HCT116 (cell line): Measurements from ENCODE around the gene CFAP107. TPM values are rescaled to one million over a fixed set of nuclear protein-coding genes. Genes with fewer than 3 reads are reported as not detected.

ENCODE experiments used
- ATAC-seq: fragments of 200-7000 bp; cut with Tn5 transposase; 2 replicates; pipeline ENCODE4 v1.9.1; 2020; ENCODE audit warnings: mild to moderate bottlenecking, moderate library complexity
- BruUV-seq: library from RNA; stranded (reverse); fragments of 400-500 nt; replicated peaks from 2 replicates; lab custom pipeline; 2021; lab: Mats Ljungman, UMichigan
- CTCF ChIA-PET: fragments of 300-600 bp; sonication (Branson Sonifier 250); formaldehyde crosslinking; loops from one replicate; lab custom pipeline; 2021; ENCODE audit warnings: antibody characterized with exemption; lab: Charles Lee
- POLR2A ChIA-PET: fragments of 300-600, 350-600 bp; sonication (Branson Sonifier 250); formaldehyde crosslinking; loops from one replicate; lab custom pipeline; 2021; ENCODE audit warnings: antibody characterized with exemption; lab: Charles Lee
- RAD21 ChIA-PET, 2 experiments: fragments of 300-600 bp; sonication (Branson Sonifier 250); formaldehyde crosslinking; loops; one replicate each; lab custom pipeline; 2023; ENCODE audit warnings: low total read pairs in 2 of 2; ENCODE audit not compliant: uncharacterized antibody in 2 of 2, unreplicated experiment in 2 of 2, low non-redundant PET in 1 of 2; lab: Charles Lee
- DNase-seq: peaks from one replicate; pipeline ENCODE4 v3.0.0-alpha.2; 2010; ENCODE audit warnings: low read depth, low spot score
- H2AFZ ChIP-seq: fragments of 200-600 bp; shearing (Covaris generic), sonication (generic); 2 replicates; pipeline ENCODE4 v1.6.1; 2017; ENCODE audit warnings: low read depth, mixed run types, mixed read lengths, antibody characterized with exemption, low read length; ENCODE audit not compliant: poor library complexity, severe bottlenecking
- H3K27ac ChIP-seq: 2 replicates; pipeline ENCODE4 v1.5.1; 2012; ENCODE audit warnings: low read depth, low read length
- H3K27me3 ChIP-seq: fragments of 200-600 bp; sonication (generic); 2 replicates; pipeline ENCODE4 v1.6.1; 2016; ENCODE audit warnings: mixed run types, low read length, mixed read lengths; ENCODE audit not compliant: insufficient read depth
- H3K36me3 ChIP-seq, 2 experiments: fragments of 200-500 bp in 1 of 2; fragments of 200-600 bp in 1 of 2; sonication (Bioruptor generic) in 1 of 2; sonication (generic) in 1 of 2; 2 replicates each; pipeline versions ENCODE4 v1.5.1 to v1.6.1; 2014 to 2016; ENCODE audit warnings: low read length in 2 of 2, inconsistent platforms in 1 of 2, mixed read lengths in 1 of 2, mixed run types in 1 of 2; ENCODE audit not compliant: insufficient read depth in 2 of 2, control insufficient read depth in 1 of 2
- H3K4me1 ChIP-seq, 2 experiments: fragments of 200-600 bp in 1 of 2; sonication (generic) in 1 of 2; 2 replicates each; pipeline versions ENCODE4 v1.5.1 to v1.6.1; 2012 to 2017; ENCODE audit warnings: low read length in 2 of 2, inconsistent platforms in 1 of 2, mild to moderate bottlenecking in 1 of 2, mixed read lengths in 1 of 2, mixed run types in 1 of 2, moderate library complexity in 1 of 2; ENCODE audit not compliant: insufficient read depth in 2 of 2, control insufficient read depth in 1 of 2
- H3K4me2 ChIP-seq: fragments of 200-600 bp; sonication (generic); 2 replicates; pipeline ENCODE4 v1.6.1; 2017; ENCODE audit warnings: mixed run types, low read length, mixed read lengths
- H3K4me3 ChIP-seq, 2 experiments: fragments of 200-600 bp in 1 of 2; sonication (generic) in 1 of 2; replicated peaks in 1 of 2; 2 replicates each; pipeline ENCODE4 v1.5.1; 2011 to 2016; ENCODE audit warnings: low read length in 2 of 2, control low read depth in 1 of 2, low read depth in 1 of 2, mild to moderate bottlenecking in 1 of 2, mixed read lengths in 1 of 2, mixed run types in 1 of 2
- H3K79me2 ChIP-seq: fragments of 200-600 bp; sonication (generic); 2 replicates; pipeline ENCODE4 v1.6.1; 2017; ENCODE audit warnings: mild to moderate bottlenecking, mixed run types, low read length, moderate library complexity, mixed read lengths; ENCODE audit not compliant: insufficient read depth
- H3K9ac ChIP-seq: fragments of 200-600 bp; sonication (generic); 2 replicates; pipeline ENCODE4 v1.6.1; 2016; ENCODE audit warnings: low read length, mixed read lengths
- H3K9me2 ChIP-seq: fragments of 200-600 bp; sonication (generic), shearing (Covaris generic); 2 replicates; pipeline ENCODE4 v1.6.1; 2017; ENCODE audit warnings: mixed run types, mild to moderate bottlenecking, moderate library complexity; ENCODE audit not compliant: insufficient read depth
- H3K9me3 ChIP-seq, 2 experiments: fragments of 200-500 bp in 1 of 2; fragments of 200-600 bp in 1 of 2; sonication (Bioruptor generic) in 1 of 2; sonication (generic) in 1 of 2; 2 replicates each; pipeline ENCODE4 v1.6.1; 2014 to 2017; ENCODE audit warnings: low read length in 2 of 2, mixed read lengths in 2 of 2, inconsistent platforms in 1 of 2, low read depth in 1 of 2, mild to moderate bottlenecking in 1 of 2, mixed run types in 1 of 2, moderate library complexity in 1 of 2; ENCODE audit not compliant: control insufficient read depth in 1 of 2, insufficient read depth in 1 of 2
- H4K20me1 ChIP-seq: fragments of 200-600 bp; sonication (generic), shearing (Covaris generic); 2 replicates; pipeline ENCODE4 v1.6.1; 2017; ENCODE audit warnings: mixed run types, mild to moderate bottlenecking, moderate library complexity; ENCODE audit not compliant: insufficient read depth
- CBX3 ChIP-seq: IDR thresholded peaks from 2 replicates; pipeline ENCODE4 v1.6.1; 2012; ENCODE audit warnings: low read depth
- CEBPB ChIP-seq: IDR thresholded peaks from 2 replicates; pipeline ENCODE4 v1.6.1; 2012; ENCODE audit warnings: low read depth
- CTCF ChIP-seq, 3 experiments: fragments of 200-600 bp in 1 of 3; sonication (generic) in 1 of 3; IDR thresholded peaks in 2 of 3; conservative IDR thresholded peaks in 1 of 3; 2 replicates each; pipeline ENCODE4 v1.5.1; 2012 to 2017; ENCODE audit warnings: low read depth in 2 of 3, low read length in 2 of 3, antibody characterized with exemption in 1 of 3, borderline replicate concordance in 1 of 3, control low read depth in 1 of 3, mild to moderate bottlenecking in 1 of 3, mixed read lengths in 1 of 3, mixed run types in 1 of 3, moderate library complexity in 1 of 3; ENCODE audit not compliant: insufficient read depth in 1 of 3
- EGR1 ChIP-seq: IDR thresholded peaks from 2 replicates; pipeline ENCODE4 v1.6.1; 2012; ENCODE audit warnings: low read depth
- ELF1 ChIP-seq: IDR thresholded peaks from 2 replicates; pipeline ENCODE4 v1.6.1; 2012; ENCODE audit warnings: low read depth, borderline replicate concordance
- EZH2phosphoT487 ChIP-seq: fragments of 200-600 bp; IDR thresholded peaks from 2 replicates; pipeline ENCODE4 v1.6.1; 2018; ENCODE audit warnings: antibody characterized with exemption, borderline replicate concordance
- FOSL1 ChIP-seq: IDR thresholded peaks from 2 replicates; pipeline ENCODE4 v1.6.1; 2012; ENCODE audit warnings: low read depth
- JUND ChIP-seq: IDR thresholded peaks from 2 replicates; pipeline ENCODE4 v1.6.1; 2012
- POLR2A ChIP-seq: IDR thresholded peaks from 2 replicates; pipeline ENCODE4 v1.7.0; 2011; ENCODE audit warnings: borderline replicate concordance; ENCODE audit not compliant: insufficient read depth, insufficient read length; ENCODE audit errors: extremely low read depth
- RAD21 ChIP-seq: IDR thresholded peaks from 2 replicates; pipeline ENCODE4 v1.6.1; 2012; ENCODE audit warnings: low read depth, mild to moderate bottlenecking
- REST ChIP-seq: IDR thresholded peaks from 2 replicates; pipeline ENCODE4 v1.6.1; 2012; ENCODE audit warnings: low read depth
- SIN3A ChIP-seq: IDR thresholded peaks from 2 replicates; pipeline ENCODE4 v1.6.1; 2012; ENCODE audit warnings: low read depth
- SP1 ChIP-seq: IDR thresholded peaks from 2 replicates; pipeline ENCODE4 v1.6.1; 2012; ENCODE audit warnings: low read depth
- SRF ChIP-seq: IDR thresholded peaks from 2 replicates; pipeline ENCODE4 v1.6.1; 2012; ENCODE audit warnings: low read depth
- TCF7L2 ChIP-seq: IDR thresholded peaks from 2 replicates; pipeline ENCODE4 v1.7.0; 2011; ENCODE audit warnings: borderline replicate concordance, inconsistent platforms; ENCODE audit not compliant: insufficient read depth, insufficient read length; ENCODE audit errors: extremely low read depth
- YY1 ChIP-seq: IDR thresholded peaks from 2 replicates; pipeline ENCODE4 v1.6.1; 2011; ENCODE audit warnings: low read length, low read depth, moderate library complexity, mild to moderate bottlenecking; ENCODE audit not compliant: insufficient replicate concordance; ENCODE audit errors: extremely low read depth
- ZFX ChIP-seq: fragments of 450-650 bp; IDR thresholded peaks from 2 replicates; pipeline ENCODE4 v1.6.1; 2017
- ZNF274 ChIP-seq: fragments of 200-500 bp; sonication (Bioruptor generic); IDR thresholded peaks from 2 replicates; pipeline ENCODE4 v1.6.1; 2014; ENCODE audit warnings: mild to moderate bottlenecking, low read depth, low read length, inconsistent platforms
- intact Hi-C: fragments of 100-400 bp; cut with micrococcal nuclease; formaldehyde crosslinking; loops from 2 replicates; pipeline ENCODE4 v1.10.0; 2022
- total RNA-seq: library from RNA; stranded (reverse); gene quantifications from one replicate; pipeline ENCODE4 v1.2.1, GENCODE V29; 2021; ENCODE audit not compliant: unreplicated experiment
- TF ChIP-seq, protein P1 (sequence below): IDR thresholded peaks from 2 replicates; pipeline ENCODE4 v1.6.1; 2011; ENCODE audit warnings: mild to moderate bottlenecking, low read length, moderate library complexity; ENCODE audit not compliant: insufficient replicate concordance; ENCODE audit errors: extremely low read depth
- TF ChIP-seq, protein P2 (sequence below): IDR thresholded peaks from 2 replicates; pipeline ENCODE4 v1.6.1; 2012

CFAP107 gene
- total RNA-seq, 1 experiment from 2014 or later, result not detected

DNA sequence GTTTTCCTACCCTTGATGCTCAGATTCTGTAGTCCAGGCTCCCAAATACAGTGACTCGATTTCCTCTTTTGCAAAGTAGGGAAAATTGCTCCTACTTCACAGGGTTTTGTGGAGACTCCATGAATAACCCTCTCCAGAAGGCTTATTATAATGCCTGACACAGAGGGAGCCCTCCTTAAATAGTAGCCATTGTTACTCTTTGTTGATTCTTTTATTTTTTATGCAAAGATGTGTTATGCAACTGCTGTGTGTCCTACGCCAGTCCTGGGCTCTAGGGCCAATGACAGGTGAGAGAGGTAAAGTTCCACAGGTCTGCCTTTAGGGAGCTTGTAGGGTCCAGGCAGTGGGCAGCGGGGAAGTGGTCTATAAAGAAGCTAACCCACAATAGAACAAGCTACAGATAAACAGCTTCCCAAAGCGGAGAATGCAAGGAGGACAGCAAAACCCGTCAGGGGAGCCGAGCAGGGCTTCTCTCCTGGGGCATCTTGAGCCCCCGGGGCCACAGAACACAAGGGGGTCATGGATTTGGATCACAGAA, 28.6 kb upstream of the CFAP107 start:
- DNase-seq (no peak), ATAC-seq (no peak)
- H3K9me3 ChIP-seq, result no peaks in the 10 kb centered on the region
- no TSS peak for BruUV-seq
- H3K36me3 ChIP-seq, result no peaks in the 10 kb centered on the region
- H3K27me3 ChIP-seq, result no peaks in the 10 kb centered on the region
- no peak overlapping the region for H3K4me3 ChIP-seq
- H3K4me2 ChIP-seq, result no peak overlapping the region
- intact Hi-C loops, result loop anchor here (5.0 kb wide), 1 partner anchor 40 kb away; no protein-coding TSS in a partner anchor
- no peak for TF ChIP-seq ZNF274
- no peak for TF ChIP-seq ELF1
- TF ChIP-seq CEBPB, result no peak
- TF ChIP-seq, protein P1, sequence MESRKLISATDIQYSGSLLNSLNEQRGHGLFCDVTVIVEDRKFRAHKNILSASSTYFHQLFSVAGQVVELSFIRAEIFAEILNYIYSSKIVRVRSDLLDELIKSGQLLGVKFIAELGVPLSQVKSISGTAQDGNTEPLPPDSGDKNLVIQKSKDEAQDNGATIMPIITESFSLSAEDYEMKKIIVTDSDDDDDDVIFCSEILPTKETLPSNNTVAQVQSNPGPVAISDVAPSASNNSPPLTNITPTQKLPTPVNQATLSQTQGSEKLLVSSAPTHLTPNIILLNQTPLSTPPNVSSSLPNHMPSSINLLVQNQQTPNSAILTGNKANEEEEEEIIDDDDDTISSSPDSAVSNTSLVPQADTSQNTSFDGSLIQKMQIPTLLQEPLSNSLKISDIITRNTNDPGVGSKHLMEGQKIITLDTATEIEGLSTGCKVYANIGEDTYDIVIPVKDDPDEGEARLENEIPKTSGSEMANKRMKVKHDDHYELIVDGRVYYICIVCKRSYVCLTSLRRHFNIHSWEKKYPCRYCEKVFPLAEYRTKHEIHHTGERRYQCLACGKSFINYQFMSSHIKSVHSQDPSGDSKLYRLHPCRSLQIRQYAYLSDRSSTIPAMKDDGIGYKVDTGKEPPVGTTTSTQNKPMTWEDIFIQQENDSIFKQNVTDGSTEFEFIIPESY, result no peak
- TF ChIP-seq ZFX, result no peak
- TF ChIP-seq RAD21, result no peak
- TF ChIP-seq YY1, result no peak
- no peak for TF ChIP-seq TCF7L2
- no peak for TF ChIP-seq JUND
- TF ChIP-seq SP1, result no peak
- no peak for TF ChIP-seq CBX3
- TF ChIP-seq EZH2phosphoT487, result no peak
- TF ChIP-seq POLR2A, result no peak
- TF ChIP-seq, protein P2, sequence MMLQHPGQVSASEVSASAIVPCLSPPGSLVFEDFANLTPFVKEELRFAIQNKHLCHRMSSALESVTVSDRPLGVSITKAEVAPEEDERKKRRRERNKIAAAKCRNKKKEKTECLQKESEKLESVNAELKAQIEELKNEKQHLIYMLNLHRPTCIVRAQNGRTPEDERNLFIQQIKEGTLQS, result no peak
- no peak for TF ChIP-seq SIN3A
- no peak for TF ChIP-seq CTCF (IDR thresholded peaks at IDR 0.05 in 2 of 3, conservative IDR thresholded peaks at IDR 0.05 in 1 of 3; ENCODE audit: borderline replicate concordance in 1 of 3, insufficient read depth in 1 of 3, low read depth in 2 of 3, low read length in 2 of 3)
- TF ChIP-seq SRF, result no peak
- TF ChIP-seq EGR1, result no peak
- TF ChIP-seq REST, result no peak
- TF ChIP-seq FOSL1, result no peak
- H3K9me2 ChIP-seq, result no peaks in the 10 kb centered on the region
- POLR2A ChIA-PET, result no interaction called here
- H3K79me2 ChIP-seq, result no peaks in the 10 kb centered on the region
- no peaks in the 10 kb centered on the region for H4K20me1 ChIP-seq
- H3K4me1 ChIP-seq, result no peaks in the 10 kb centered on the region
- no peak overlapping the region for H2AFZ ChIP-seq
- CTCF ChIA-PET, result no interaction called here
- RAD21 ChIA-PET, result no interaction called here
- H3K27ac ChIP-seq, result no peak overlapping the region
- H3K9ac ChIP-seq, result no peak overlapping the region
